NCI-H1436 treated with DMSO at 0.1 percent for 48 hours (cell line): ENCODE data around the gene UCP2.

Experiments
- DNase-seq: peaks from one replicate; lab custom pipeline; 2025; lab: John Stamatoyannopoulos, UW

The UCP2 gene

DNA sequence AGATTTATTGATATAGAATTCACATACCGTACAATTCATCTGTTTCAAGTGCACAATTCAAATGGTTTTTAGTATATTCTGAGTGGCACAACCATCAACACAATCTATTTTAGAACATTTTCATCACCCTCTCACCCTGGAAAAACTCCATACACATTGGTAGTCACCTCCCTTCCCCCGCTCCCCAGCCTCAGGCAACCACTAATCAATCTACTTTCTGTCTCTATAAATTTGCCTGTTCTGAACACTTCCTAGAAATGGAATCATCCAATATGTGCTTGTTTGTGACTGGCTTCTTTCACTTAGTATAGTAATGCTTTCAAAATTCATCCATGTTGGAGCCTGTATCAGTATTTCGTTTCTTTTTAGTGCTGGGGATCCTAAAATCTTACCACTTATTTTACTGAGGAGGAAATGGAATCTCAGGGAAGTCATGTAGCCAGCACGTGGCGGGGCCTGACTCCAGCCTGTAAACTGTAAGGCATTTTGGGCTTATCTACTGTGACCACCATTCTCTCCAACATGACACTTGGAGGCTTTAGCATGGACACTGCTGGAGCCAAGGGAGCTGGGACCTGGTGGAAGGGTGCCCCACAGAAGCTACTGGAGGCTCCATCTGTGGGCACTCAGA lies 27.1 kb upstream of the UCP2 start:
- DNase-seq = no peak

DNA sequence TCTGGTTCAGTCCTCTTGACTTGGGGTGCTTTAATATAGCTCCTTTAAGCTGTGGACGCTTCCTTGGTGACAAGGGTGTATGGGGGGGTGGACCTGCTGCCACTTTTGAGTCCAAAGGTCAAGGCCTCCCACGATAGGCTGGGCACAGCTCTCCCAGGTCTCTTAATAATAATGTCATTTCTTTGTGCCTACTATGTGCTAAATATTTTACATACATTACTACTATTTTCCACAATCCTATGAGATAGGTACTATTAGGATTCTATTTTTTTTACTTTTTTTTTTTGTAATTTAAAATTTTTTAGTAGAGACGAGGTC lies 26.5 kb upstream of the UCP2 start:
- no peak for DNase-seq

GRCh38 chr11:74008373-74009229 lies 26.0 kb upstream of the UCP2 start, which contains the start of gene UCP3:
Gene UCP3, minus strand, starts transcription at chr11:74009085. Its CDS starts 2,043 bp downstream, at chr11:74007042.
- no peak for DNase-seq

DNA sequence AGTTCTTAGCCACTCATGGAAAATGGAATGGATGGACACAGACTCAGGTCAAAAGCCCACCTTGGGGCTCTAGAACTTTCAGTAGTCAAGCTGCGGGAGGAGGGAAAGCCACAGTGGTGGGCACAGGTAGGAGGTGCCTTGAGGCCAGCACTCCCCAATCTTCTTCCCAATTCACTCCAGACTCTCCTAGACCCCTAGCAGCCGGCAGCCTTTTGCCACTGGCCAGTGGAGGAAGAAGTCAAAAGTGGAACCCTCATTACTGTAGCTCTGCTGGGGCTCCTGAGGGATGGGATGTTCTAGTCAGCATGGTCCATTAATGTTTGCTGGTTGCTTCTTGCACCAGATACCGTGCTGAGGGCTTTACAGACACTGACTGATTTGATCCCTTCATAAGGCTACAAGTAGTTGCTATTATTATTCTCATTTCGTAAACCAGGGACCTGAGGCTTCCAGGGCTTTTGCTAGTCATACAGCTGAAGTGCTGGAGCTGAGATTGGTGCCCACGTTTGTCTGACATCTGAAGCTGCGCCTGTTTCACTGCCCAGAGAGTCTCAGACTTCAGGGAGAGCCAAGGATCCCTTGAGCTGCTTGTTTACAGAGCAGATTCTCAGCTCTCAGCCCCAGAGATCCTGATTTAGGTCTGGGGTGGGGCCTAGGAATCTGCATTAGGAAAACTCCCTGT lies 25.2 kb upstream of the UCP2 start:
- no peak for DNase-seq

DNA sequence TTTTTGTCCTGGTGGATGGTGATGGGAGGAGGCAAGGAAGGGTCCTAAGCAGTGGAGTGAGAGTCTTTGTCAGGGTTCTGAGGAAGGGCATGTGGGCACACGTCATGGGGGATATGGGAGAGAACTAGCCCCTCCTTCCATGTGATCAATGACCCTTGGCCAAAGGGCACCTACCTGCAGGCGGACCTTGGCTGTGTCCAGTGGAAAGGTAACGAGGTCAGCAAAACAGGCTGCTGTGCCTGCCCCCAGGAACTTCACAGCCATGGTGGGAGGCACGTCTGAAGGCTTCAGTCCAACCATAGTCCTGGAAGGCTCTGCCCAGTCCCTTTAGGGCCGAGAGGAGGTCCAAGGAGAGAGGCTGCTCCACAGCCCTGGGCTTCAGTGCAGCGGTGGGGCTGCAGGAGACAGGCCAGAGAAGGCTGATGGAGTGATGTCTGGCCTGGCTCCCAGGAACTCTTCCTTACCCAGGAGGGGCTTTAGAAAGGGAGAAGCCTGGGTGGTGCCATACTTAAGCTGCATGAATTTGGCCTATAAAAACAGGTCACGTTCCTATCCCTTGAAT lies 24.2 kb upstream of the UCP2 start:
- DNase-seq = no peak

GRCh38 chr11:74005721-74006517 lies 23.3 kb upstream of the UCP2 start:
- no peak for DNase-seq

- DNase-seq = no peak
Observed at GRCh38 chr11:74004759-74005615, 22.3 kb upstream of the UCP2 start.

DNA sequence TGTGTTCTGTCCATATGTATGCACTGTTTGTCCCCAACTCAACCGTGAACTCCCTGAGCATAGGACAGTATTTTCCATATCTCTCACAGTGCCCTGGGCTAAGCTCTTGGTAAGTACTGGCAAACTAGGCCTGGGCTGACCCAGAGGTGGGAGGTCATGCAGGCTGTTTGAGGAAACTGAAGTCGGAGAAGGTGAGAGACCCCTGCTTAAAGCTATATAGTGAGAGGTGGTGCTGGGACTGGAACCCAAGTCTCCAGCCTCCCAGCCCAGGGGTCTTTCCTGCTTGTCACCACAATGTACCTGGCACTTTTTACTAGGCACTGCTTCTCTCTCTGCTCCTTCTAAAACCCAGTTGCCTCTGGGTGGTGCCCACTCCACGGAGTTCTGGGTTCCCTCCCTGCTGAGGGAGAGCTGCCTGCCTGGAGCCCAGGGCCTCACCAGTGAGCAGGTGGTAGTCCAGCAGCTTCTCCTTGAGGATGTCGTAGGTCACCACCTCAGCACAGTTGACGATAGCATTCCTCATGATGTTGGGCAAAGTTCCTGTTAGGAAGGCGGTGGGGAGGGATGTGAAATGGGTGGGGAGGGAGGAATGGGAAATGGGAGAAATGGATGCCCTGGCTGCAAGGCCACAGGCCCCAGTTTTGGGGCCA lies 21.5 kb upstream of the UCP2 start:
- DNase-seq = no peak

DNA sequence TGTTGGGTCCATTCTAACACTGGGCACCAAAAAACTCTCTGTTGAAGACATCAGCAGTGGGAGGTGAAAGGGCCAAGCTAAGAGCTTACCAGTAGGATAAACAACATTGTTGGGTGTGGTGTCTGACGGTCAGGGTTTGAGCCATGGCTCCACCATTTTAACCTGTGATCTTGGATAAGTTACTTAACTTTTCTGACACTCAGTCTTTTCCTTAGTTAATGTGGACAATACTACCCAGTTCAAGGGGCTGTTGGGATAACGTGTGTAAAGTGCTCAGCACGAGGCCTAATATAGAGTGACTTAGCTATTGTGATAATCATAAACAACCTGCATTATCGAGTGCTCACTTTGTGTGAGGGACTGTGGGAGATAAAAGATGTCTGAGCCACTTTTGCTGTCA lies 20.2 kb upstream of the UCP2 start:
- no peak for DNase-seq

DNA sequence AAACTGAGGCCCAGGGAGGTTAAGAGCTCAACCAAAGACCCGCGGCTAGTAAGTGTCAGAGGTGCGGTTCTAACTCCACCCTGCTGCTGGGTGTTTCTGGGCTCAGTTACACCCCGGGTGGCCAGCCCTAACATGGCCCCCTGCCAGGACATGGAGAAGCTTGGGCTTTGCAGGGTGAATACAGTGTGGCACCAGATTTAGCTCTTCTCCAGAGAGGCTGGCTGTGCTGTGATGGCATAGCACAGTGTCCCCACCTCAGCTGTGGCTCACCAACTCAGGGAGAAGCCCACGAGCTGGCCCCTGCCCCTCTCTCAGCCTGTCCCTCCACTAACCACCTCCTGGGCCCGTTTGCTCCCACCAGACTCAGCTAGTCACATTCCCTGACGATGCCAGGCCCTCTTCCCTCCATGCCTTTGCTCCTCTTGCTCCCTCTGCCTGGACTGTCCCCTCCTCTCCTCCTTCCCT lies 19.2 kb upstream of the UCP2 start:
- DNase-seq = no peak

DNA sequence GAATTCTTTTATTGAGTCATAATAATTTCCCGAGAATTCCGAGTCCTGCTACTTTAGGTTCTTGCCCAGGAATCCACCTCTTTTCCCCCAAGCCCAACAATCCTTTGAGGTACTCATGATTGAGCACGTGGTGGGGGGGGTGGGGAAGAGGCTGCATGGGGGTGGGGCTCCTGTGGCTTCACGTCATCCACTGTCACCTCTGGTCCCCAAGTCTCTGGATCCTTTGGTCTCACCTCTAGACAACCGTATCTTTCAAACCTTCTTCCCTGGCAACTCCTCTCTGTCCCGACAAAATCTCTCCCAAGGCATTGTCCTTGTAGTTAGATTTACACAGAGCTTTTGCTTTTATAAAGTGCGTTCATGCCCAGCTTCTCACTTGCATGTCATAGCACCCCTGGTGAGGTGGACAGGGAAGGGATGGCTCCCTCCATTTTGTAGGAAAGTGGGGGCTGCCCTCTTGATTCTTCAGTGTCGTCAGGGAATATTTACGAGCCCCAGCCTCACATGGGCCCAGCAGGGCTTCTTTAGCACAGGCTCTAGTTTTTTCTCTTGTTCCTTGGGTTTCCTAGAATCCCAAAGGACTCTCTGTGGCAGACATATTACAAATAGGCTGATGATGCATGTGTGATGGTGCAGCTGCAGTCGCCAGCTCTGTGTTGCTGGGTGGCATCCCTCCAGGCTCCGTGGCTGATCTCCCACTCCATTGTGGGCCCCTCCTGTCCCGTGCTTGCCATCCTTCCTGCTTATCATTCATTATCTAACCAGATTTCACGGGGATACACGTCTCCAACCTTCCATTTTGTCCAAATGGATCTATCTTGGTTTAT lies 17.9 kb upstream of the UCP2 start:
- no peak for DNase-seq

- no peak for DNase-seq
Observed at GRCh38 chr11:73999581-74000306, 17.1 kb upstream of the UCP2 start.

DNA sequence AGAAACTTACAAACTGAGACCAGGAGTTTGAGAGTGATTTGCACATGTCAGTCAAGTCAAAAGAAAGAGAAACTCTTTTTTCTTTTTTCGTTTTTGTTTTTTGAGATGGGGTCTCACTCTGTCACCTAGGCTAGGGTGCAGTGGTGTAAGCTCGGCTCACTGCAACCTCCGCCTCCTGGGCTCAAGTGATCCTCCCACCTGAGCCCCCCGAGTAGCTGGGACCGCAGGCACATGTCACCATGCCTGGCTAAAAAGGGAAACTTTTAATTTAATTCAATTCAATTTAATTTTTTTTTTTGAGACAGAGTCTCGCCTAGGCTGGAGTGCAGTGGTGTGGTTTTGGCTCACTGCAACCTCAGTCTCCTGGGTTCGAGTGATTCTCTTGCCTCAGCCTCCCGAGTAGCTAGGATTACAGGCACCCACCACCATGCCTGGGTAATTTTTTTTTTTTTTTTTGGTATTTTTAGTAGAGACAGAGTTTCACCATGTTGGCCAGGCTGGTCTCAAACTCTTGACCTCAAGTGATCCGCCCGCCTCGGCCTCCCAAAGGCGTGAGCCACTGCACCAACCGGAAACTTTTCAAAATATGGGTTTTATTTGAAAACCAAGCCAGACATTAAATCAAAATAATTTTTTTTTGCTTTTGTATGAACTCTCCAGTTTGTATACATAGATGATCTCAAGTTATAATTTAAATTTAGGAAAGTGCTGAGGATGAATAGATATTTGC lies 16.4 kb upstream of the UCP2 start:
- no peak for DNase-seq

DNA sequence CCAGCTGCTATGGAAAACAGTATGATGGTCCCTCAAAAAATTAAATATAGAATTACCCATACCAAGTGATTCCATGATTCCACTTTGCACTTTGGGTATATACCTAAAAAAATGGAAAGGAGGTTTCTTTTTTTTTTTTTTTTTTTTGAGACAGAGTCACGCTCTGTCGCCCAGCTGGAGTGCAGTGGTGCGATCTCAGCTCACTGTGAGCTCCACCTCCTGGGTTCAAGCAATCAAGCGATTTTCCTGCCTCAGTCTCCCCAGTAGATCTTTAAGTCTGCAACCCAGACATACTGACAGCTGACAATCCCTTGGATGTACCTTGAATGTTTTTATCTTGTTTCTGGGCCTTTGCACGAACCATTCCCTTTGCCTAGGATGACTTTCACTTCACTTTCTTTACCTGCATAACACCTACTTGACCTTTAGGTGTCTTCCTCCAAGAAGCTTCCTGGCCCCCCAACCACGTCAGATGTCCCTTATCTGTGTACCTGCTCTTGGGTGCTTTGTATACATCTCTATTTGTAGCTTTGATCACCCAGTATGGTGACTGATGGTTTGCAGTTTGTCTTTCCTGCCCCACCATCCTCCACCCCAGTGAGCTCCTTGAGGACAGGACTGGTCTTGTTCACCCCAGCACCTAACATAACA lies 14.6 kb upstream of the UCP2 start:
- no peak for DNase-seq

DNA sequence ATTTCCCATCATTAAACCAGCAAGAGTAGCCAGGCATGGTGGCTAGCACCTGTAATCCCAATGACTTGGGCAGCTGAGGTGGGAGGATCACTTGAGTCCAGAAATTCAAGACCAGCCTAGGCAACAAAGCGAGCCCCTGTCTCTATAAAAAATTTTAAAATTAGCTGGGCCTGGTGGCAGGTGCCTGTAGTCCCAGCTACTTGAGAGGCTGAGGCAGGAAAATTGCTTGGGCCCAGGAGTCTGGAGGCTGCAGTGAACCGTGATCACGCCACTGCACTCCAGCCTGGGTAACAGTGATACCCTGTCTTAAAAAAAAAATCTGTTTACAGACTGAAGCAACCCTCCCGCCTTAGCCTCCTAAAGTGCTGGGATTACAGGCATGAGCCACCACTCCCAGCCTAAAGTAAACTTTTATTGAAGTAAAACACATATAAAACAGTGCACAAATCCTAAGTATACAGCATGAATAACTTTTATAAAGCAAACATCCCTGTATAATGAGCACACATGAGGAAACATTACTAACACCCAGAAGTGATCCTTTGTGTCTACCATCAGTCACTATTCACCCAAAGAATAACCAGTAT lies 13.6 kb upstream of the UCP2 start:
- no peak for DNase-seq

- DNase-seq = no peak
Observed at GRCh38 chr11:73995731-73996130, 13.1 kb upstream of the UCP2 start.

DNA sequence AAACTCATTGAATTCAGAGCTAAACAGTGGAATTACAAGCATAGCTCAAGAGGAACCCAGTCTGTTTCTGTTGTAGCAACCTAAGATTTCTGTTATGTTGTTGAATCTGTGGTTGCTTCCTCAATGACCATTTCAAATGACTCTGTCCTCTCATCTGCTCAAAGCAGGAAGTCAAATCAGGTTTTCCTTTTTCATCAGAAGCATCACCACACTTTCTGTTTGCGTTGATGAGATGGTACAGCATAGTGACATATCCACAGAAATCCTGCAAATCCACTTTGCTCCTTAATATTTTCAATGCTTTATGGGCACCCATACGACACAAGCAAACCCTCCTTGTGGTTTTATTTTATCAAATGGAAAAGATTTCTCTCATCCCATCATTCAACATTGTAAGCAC lies 12.6 kb upstream of the UCP2 start:
- DNase-seq = no peak
